ENCODE results near the gene KPNA3. TPM values are rescaled to one million over a fixed set of nuclear protein-coding genes. Genes with fewer than 3 reads are reported as not detected.

Gene KPNA3
- total RNA-seq, 2 donors from 2014 or later = 30.3 to 30.9 TPM

- peaks cover 0 to 10% of the 10 kb centered on the region in 2 donors for H3K4me1 ChIP-seq (ENCODE audit: control insufficient read depth in 1 of 2, low read depth in 2 of 2)
- no peaks in the 10 kb centered on the region for H3K9me3 ChIP-seq
- no peak for ATAC-seq (ENCODE audit: insufficient number of reproducible peaks, low FRiP score, low read depth)
- no peaks in the 10 kb centered on the region for H3K36me3 ChIP-seq
- TF ChIP-seq CTCF (IDR thresholded peaks at IDR 0.05) = peak; percentile 10
- no peaks in the 10 kb centered on the region for H3K27me3 ChIP-seq (replicated peaks; ENCODE audit: insufficient read depth)
- DNase-seq (ENCODE audit: low spot score) = no peak
- H3K4me3 ChIP-seq = peak overlapping the region; percentile 77
- peak overlapping the region; percentile 65 to 78 for H3K27ac ChIP-seq
Measured at GRCh38 chr13:49690133-49690994, 102.1 kb downstream of the KPNA3 start.

GRCh38 chr13:49683489-49683888 lies 109.0 kb downstream of the KPNA3 start:
- Histone ChIP-seq H3K4me1 (ENCODE audit: control insufficient read depth in 1 of 2, low read depth in 2 of 2) (no peaks in the 10 kb centered on the region), H3K36me3 (no peaks in the 10 kb centered on the region), H3K27me3 (replicated peaks; ENCODE audit: insufficient read depth) (no peaks in the 10 kb centered on the region), H3K27ac (no peak overlapping the region), H3K4me3 (no peak overlapping the region), H3K9me3 (no peaks in the 10 kb centered on the region)
- DNase-seq (ENCODE audit: low spot score) (no peak), ATAC-seq (ENCODE audit: insufficient number of reproducible peaks, low FRiP score, low read depth) (no peak)
- TF ChIP-seq CTCF (IDR thresholded peaks at IDR 0.05) = no peak

- no peak overlapping the region for H3K27ac ChIP-seq
- H3K4me1 ChIP-seq (ENCODE audit: control insufficient read depth in 1 of 2, low read depth in 2 of 2) = no peaks in the 10 kb centered on the region
- no peak overlapping the region for H3K4me3 ChIP-seq
- H3K9me3 ChIP-seq = no peaks in the 10 kb centered on the region
- no peaks in the 10 kb centered on the region for H3K36me3 ChIP-seq
- TF ChIP-seq CTCF (IDR thresholded peaks at IDR 0.05) = no peak
- ATAC-seq (ENCODE audit: insufficient number of reproducible peaks, low FRiP score, low read depth) (no peak), DNase-seq (ENCODE audit: low spot score) (no peak)
- no peaks in the 10 kb centered on the region for H3K27me3 ChIP-seq (replicated peaks; ENCODE audit: insufficient read depth)
Measured at GRCh38 chr13:49681842-49682435, 110.5 kb downstream of the KPNA3 start.

GRCh38 chr13:49679246-49679645 lies 113.2 kb downstream of the KPNA3 start:
- ATAC-seq (ENCODE audit: insufficient number of reproducible peaks, low FRiP score, low read depth) (no peak), DNase-seq (ENCODE audit: low spot score) (no peak)
- H3K27me3 ChIP-seq (replicated peaks; ENCODE audit: insufficient read depth) = no peaks in the 10 kb centered on the region
- TF ChIP-seq CTCF (IDR thresholded peaks at IDR 0.05) = no peak
- H3K4me1 ChIP-seq (ENCODE audit: control insufficient read depth in 1 of 2, low read depth in 2 of 2) = no peaks in the 10 kb centered on the region
- no peak overlapping the region for H3K4me3 ChIP-seq
- no peaks in the 10 kb centered on the region for H3K9me3 ChIP-seq
- H3K27ac ChIP-seq = no peak overlapping the region
- H3K36me3 ChIP-seq = no peaks in the 10 kb centered on the region

GRCh38 chr13:49678191-49678914 lies 114.1 kb downstream of the KPNA3 start:
- Histone ChIP-seq H3K27me3 (replicated peaks; ENCODE audit: insufficient read depth) (no peaks in the 10 kb centered on the region), H3K9me3 (no peaks in the 10 kb centered on the region), H3K36me3 (no peaks in the 10 kb centered on the region), H3K4me1 (ENCODE audit: control insufficient read depth in 1 of 2, low read depth in 2 of 2) (no peaks in the 10 kb centered on the region), H3K27ac (no peak overlapping the region), H3K4me3 (no peak overlapping the region)
- DNase-seq (ENCODE audit: low spot score) (no peak), ATAC-seq (ENCODE audit: insufficient number of reproducible peaks, low FRiP score, low read depth) (no peak)
- TF ChIP-seq CTCF (IDR thresholded peaks at IDR 0.05) = no peak
